ENCODE data around the gene FOS. TPM values are rescaled to one million over a fixed set of nuclear protein-coding genes. Genes with fewer than 3 reads are reported as not detected.

The FOS gene
- total and polyA plus RNA-seq, 2 of the 13 experiments (the other 11 are each of a cell fraction or from before 2014, with no cell fraction given): 15.9 to 24.2 TPM

DNA sequence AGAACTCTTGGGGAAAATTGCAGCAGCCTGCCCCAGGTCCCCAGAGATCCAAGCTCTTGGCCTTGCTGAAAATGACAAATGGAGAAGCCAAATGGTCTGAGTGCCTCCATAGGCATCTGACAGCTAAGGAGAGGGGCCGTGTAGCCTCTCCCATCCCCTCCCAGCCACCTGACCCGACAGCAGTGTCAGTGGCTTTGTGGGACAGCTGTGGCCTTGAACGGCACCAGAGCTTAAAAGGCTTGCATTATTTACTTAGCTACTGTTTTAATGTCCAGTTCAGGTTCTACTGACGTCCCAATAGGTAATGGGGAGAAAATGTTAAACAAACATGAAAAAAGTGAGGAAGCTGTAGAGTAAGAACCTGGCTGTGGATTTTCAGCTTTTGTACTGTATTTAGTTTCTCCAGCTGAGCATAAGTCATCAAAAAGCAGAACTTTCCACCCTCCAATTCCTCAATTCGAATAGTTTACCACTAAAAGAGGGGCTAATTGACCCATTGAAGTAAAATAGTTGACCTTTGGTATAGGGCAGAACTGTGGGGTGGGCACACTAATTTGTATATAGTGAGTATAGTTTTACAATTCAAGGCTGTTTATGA is 50.0 kb downstream of the FOS start (continued):
- TF ChIP-seq, protein P1, sequence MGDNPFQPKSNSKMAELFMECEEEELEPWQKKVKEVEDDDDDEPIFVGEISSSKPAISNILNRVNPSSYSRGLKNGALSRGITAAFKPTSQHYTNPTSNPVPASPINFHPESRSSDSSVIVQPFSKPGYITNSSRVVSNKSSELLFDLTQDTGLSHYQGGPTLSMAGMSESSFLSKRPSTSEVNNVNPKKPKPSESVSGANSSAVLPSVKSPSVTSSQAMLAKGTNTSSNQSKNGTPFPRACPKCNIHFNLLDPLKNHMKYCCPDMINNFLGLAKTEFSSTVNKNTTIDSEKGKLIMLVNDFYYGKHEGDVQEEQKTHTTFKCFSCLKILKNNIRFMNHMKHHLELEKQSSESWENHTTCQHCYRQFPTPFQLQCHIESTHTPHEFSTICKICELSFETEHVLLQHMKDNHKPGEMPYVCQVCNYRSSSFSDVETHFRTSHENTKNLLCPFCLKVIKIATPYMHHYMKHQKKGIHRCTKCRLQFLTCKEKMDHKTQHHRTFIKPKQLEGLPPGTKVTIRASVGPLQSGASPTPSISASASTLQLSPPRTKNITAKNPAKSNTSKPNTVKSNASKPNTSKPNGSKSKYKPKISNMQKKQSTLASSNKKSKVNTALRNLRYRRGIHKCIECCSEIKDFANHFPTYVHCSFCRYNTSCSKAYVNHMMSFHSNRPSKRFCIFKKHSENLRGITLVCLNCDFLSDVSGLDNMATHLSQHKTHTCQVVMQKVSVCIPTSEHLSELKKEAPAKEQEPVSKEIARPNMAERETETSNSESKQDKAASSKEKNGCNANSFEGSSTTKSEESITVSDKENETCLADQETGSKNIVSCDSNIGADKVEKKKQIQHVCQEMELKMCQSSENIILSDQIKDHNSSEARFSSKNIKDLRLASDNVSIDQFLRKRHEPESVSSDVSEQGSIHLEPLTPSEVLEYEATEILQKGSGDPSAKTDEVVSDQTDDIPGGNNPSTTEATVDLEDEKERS (CRISPR knock-in tag; IDR thresholded peaks at IDR 0.05): no peak
- TF ChIP-seq ZNF652 (CRISPR knock-in tag; IDR thresholded peaks at IDR 0.05; ENCODE audit: borderline replicate concordance, low read depth) (no peak), HOXA9 (CRISPR knock-in tag; IDR thresholded peaks at IDR 0.05; ENCODE audit: borderline replicate concordance) (no peak), CENPX (CRISPR knock-in tag; IDR thresholded peaks at IDR 0.05) (no peak), ZNF10 (CRISPR knock-in tag; IDR thresholded peaks at IDR 0.05; ENCODE audit: borderline replicate concordance, low read depth) (no peak), DR1 (CRISPR knock-in tag; IDR thresholded peaks at IDR 0.05) (no peak), MNT (IDR thresholded peaks at IDR 0.05) (no peak), ZNF3 (CRISPR knock-in tag; IDR thresholded peaks at IDR 0.05) (no peak), RFX1 (IDR thresholded peaks at IDR 0.05) (no peak), JARID2 (CRISPR knock-in tag; IDR thresholded peaks at IDR 0.05; ENCODE audit: insufficient replicate concordance) (no peak), ZFYVE20 (CRISPR knock-in tag; IDR thresholded peaks at IDR 0.05; ENCODE audit: borderline replicate concordance, low read depth) (no peak), ZNF180 (CRISPR knock-in tag; IDR thresholded peaks at IDR 0.05; ENCODE audit: borderline replicate concordance, low read depth) (no peak), DPF2 (CRISPR knock-in tag; IDR thresholded peaks at IDR 0.05; ENCODE audit: borderline replicate concordance, low read depth) (peak; percentile 38; the same call in 1 of the 2 replicates), SP140L (CRISPR knock-in tag; IDR thresholded peaks at IDR 0.05; ENCODE audit: borderline replicate concordance) (no peak), POLR2AphosphoS2 (IDR thresholded peaks at IDR 0.05; ENCODE audit: low read depth, low read length) (no peak), ZNF782 (CRISPR knock-in tag; IDR thresholded peaks at IDR 0.05; ENCODE audit: borderline replicate concordance) (no peak), KDM5B (CRISPR knock-in tag; IDR thresholded peaks at IDR 0.05; ENCODE audit: borderline replicate concordance) (no peak), XBP1 (CRISPR knock-in tag; IDR thresholded peaks at IDR 0.05) (no peak), ZNF431 (CRISPR knock-in tag; IDR thresholded peaks at IDR 0.05; ENCODE audit: borderline replicate concordance, low read depth) (no peak), BRD4 (CRISPR knock-in tag; IDR thresholded peaks at IDR 0.05) (no peak)
- TF ChIP-seq, protein P2, sequence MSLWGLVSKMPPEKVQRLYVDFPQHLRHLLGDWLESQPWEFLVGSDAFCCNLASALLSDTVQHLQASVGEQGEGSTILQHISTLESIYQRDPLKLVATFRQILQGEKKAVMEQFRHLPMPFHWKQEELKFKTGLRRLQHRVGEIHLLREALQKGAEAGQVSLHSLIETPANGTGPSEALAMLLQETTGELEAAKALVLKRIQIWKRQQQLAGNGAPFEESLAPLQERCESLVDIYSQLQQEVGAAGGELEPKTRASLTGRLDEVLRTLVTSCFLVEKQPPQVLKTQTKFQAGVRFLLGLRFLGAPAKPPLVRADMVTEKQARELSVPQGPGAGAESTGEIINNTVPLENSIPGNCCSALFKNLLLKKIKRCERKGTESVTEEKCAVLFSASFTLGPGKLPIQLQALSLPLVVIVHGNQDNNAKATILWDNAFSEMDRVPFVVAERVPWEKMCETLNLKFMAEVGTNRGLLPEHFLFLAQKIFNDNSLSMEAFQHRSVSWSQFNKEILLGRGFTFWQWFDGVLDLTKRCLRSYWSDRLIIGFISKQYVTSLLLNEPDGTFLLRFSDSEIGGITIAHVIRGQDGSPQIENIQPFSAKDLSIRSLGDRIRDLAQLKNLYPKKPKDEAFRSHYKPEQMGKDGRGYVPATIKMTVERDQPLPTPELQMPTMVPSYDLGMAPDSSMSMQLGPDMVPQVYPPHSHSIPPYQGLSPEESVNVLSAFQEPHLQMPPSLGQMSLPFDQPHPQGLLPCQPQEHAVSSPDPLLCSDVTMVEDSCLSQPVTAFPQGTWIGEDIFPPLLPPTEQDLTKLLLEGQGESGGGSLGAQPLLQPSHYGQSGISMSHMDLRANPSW (CRISPR knock-in tag; IDR thresholded peaks at IDR 0.05; ENCODE audit: borderline replicate concordance): no peak
- TF ChIP-seq, protein P3, sequence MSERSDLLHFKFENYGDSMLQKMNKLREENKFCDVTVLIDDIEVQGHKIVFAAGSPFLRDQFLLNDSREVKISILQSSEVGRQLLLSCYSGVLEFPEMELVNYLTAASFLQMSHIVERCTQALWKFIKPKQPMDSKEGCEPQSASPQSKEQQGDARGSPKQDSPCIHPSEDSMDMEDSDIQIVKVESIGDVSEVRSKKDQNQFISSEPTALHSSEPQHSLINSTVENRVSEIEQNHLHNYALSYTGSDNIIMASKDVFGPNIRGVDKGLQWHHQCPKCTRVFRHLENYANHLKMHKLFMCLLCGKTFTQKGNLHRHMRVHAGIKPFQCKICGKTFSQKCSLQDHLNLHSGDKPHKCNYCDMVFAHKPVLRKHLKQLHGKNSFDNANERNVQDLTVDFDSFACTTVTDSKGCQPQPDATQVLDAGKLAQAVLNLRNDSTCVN (CRISPR knock-in tag; IDR thresholded peaks at IDR 0.05; ENCODE audit: borderline replicate concordance): no peak
